ENCODE measurements around the gene LIN7A.

- TF ChIP-seq CTCF (IDR thresholded peaks at IDR 0.05), result no peak
- TF ChIP-seq POLR2AphosphoS5 (IDR thresholded peaks at IDR 0.05), result no peak
- no peak for TF ChIP-seq EP300 (IDR thresholded peaks at IDR 0.05)
- TF ChIP-seq POLR2A (IDR thresholded peaks at IDR 0.05), result no peak
Measured at GRCh38 chr12:80810874-80811273, 126.9 kb downstream of the LIN7A start.
